GM13977 (cell line): ENCODE results near the gene LRRC1.

Experiments used
- DNase-seq: peaks from one replicate; pipeline ENCODE4 v3.0.0; 2012; ENCODE audit warnings: low spot score
- in situ Hi-C: fragments of 300-500 bp; cut with MboI; formaldehyde crosslinking; loops from one replicate; pipeline ENCODE4 v1.12.0; 2022; ENCODE audit warnings: low sequenced_read_pairs, low pct_unique_long_range_greater_than_20kb, mixed read lengths, inconsistent platforms; ENCODE audit not compliant: unreplicated experiment
- TF ChIP-seq, protein P1 (sequence below): IDR thresholded peaks from 2 replicates; pipeline ENCODE4 v1.5.1; 2012; ENCODE audit warnings: mild to moderate bottlenecking, control low read depth; ENCODE audit not compliant: insufficient read depth; ENCODE audit errors: extremely low read depth, missing control alignments

The LRRC1 gene

DNA sequence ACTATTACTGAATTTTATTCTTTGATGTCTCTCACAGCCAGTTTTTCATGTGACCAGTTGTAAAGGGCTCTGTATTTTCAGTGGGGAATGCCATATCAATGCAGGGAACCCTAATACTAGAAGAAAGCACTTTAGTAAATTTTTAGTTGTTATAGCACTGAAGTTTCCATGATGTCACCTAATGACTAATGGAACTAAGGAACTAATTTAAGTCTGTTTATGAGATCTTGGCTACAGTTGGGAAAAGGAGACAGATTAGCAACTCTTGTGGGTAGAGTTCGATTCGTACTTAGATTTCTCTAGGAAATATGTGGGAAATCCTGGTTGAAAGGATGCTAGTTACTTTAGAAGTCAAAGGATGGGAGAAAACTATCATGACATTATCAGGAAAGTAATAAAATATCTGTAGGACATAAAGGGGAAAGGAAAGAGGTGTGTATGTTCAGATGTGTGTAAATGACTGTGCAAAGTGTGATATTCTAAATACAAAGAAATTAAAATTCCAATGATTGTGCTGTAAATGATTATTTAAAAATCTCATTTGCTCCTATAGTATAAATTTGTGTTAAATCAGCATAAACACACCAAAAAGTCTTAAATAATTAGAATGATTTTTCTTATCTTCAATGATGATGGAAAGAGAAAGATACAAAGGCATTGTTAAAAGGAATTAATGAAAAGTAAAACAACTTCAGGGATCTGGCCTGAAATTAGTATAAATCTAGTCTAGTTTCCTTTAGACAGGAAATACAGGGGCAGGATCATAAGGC, 103.4 kb downstream of the LRRC1 start:
- DNase-seq, result no peak
- in situ Hi-C loops, result no loop called here
- TF ChIP-seq, protein P1, sequence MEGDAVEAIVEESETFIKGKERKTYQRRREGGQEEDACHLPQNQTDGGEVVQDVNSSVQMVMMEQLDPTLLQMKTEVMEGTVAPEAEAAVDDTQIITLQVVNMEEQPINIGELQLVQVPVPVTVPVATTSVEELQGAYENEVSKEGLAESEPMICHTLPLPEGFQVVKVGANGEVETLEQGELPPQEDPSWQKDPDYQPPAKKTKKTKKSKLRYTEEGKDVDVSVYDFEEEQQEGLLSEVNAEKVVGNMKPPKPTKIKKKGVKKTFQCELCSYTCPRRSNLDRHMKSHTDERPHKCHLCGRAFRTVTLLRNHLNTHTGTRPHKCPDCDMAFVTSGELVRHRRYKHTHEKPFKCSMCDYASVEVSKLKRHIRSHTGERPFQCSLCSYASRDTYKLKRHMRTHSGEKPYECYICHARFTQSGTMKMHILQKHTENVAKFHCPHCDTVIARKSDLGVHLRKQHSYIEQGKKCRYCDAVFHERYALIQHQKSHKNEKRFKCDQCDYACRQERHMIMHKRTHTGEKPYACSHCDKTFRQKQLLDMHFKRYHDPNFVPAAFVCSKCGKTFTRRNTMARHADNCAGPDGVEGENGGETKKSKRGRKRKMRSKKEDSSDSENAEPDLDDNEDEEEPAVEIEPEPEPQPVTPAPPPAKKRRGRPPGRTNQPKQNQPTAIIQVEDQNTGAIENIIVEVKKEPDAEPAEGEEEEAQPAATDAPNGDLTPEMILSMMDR, result no peak

DNA sequence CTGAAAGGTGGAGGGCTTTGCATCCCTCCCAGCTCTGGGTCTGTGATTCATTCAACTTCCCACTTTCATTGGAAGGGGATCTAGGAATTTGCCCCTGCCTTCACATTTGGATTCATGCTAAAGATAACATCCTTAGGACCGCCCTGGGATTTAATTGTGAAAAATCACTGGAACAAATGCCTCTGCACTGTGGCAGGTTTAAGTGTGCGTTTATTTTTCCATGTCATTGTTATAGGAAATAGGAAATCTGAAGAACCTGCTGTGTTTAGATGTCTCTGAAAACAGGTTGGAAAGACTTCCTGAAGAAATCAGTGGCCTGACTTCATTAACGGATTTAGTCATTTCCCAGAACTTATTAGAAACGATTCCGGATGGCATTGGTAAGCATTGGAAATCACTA, 104.7 kb downstream of the LRRC1 start:
- TF ChIP-seq, protein P1, result no peak
- no peak for DNase-seq
- in situ Hi-C loops, result no loop called here

DNA sequence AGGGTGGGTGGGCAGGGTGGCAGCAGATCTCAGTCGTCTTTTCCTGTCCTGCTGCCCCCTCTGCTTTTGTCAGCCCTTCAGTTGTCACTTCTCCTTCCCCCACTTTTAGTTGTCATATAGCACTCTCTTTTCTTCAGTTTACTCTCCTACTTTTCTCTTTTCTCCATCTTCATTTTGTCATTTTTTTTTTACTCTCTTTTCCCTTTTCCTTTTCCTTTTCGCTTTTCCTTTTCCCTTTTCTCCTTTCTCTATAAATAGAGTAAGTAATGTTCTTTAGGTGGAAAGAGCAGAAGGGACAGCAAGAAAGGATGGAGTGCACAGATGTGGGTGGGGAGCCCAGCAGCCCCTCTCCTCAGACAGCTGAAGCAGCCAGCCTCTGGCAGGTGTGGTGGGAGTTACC, 108.6 kb downstream of the LRRC1 start:
- TF ChIP-seq, protein P1, result no peak

DNA sequence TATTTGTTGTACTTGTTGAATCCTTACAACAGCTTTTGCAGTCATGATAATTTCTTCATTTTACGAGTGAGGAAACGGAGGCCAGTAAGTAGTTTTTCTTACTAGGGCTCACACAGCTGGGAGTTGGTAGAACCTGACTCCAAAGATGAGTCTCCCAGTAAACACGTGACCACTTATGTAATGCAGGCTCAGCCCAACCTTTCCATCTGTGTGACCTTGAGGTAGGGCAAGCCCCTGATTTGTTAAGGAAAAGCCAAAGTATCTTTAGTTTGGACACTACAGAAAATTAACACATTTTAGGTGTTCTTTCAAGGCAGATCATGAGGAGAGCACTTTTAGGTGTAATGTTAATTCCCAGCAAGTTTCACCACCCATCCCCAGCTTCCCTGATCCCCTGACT, 111.3 kb downstream of the LRRC1 start:
- DNase-seq, result no peak
- TF ChIP-seq, protein P1, result no peak
- in situ Hi-C loops, result no loop called here

More for the DNA sequence above, 108.6 kb downstream of the LRRC1 start:
- DNase-seq, result no peak
- in situ Hi-C loops, result no loop called here

DNA sequence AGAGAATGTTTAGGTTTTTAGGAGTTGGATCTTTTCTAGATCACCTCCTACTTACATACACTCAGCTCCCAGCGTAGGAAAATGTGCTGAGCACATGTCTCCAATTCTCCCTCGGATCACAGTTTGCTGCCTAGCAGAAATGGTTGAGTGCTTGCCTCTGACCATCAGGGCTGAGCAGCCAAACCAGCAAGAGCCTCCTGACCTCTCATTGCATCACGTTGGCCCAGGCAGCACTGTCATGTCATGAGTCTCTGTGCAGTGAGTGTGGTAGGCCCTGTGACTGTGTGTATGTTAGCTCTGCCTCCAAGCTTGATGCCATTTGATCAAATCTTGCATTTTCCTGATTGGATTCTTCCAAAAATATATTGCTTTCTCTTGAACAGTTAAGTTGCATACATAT, 112.0 kb downstream of the LRRC1 start:
- DNase-seq, result no peak
- TF ChIP-seq, protein P1, result no peak
- in situ Hi-C loops, result no loop called here

DNA sequence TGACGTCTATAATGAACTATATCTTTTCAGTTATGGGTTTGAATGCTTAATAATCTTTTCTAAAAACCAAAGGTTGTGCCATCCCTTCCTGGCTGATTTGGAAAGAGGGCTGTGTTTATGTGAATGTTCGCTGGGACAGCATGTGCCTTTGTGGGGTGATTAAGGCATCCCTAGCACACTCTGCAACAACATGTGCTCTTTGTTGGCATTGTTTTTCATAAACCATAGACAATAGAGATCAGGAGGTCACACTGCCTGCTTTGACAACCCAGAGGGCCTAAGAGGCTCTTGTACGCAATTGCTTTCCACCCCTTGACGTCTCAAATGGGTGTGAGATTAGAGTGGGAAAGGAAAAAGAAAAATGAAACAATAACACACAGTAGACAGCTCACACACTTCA, 116.0 kb downstream of the LRRC1 start:
- TF ChIP-seq, protein P1, result no peak
- in situ Hi-C loops, result no loop called here
- DNase-seq, result no peak

DNA sequence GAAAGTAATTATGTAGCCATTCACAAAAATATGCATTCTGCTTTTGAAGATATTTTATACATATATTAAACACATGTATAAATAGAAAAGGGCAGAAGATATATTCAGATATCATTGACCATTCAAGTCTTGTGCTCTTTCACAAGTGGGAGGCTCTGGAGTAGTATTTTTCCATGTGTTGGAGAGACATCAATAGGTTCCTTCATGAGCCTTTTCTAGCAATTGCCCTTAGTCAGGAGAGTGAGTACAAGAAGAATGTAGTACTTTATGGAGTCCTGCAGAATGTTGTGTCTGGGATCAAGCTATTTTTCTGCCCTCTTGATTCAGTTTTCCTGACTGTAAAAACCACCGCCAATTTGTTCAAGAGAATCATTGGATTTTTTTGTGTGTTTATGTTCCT, 117.9 kb downstream of the LRRC1 start:
- TF ChIP-seq, protein P1, result no peak
- no peak for DNase-seq
- in situ Hi-C loops, result no loop called here
